Tibial nerve (tissue), 4 donors: ENCODE measurements around the gene CAPN7. TPM values are rescaled to one million over a fixed set of nuclear protein-coding genes. Genes with fewer than 3 reads are reported as not detected.

ENCODE experiments used
- DNase-seq, 2 donors: peaks; one replicate each; pipeline ENCODE4 v3.0.0-alpha.2; 2019; ENCODE audit warnings: low spot score in 2 of 2
- H3K27ac ChIP-seq, 4 donors: fragments of 200-600 bp; sonication (generic) in 3 of 4; one replicate each; pipeline ENCODE4 v1.5.1; 2017 to 2019; ENCODE audit warnings: mild to moderate bottlenecking in 1 of 4
- H3K27me3 ChIP-seq, 2 donors: fragments of 200-600 bp; sonication (generic) in 1 of 2; one replicate each; pipeline versions ENCODE4 v1.5.1 to v1.6.0; 2017 to 2019
- H3K36me3 ChIP-seq, 3 donors: fragments of 200-600 bp; sonication (generic); one replicate each; pipeline ENCODE4 v1.5.1; 2018 to 2019
- H3K4me1 ChIP-seq, 4 donors: fragments of 200-600 bp; sonication (generic) in 3 of 4; one replicate each; pipeline ENCODE4 v1.5.1; 2017 to 2019
- H3K4me3 ChIP-seq, 4 donors: fragments of 200-600 bp; sonication (generic) in 3 of 4; one replicate each; pipeline ENCODE4 v1.5.1; 2017 to 2019; ENCODE audit warnings: mild to moderate bottlenecking in 1 of 4, moderate library complexity in 1 of 4
- H3K9me3 ChIP-seq, 4 donors: fragments of 200-600 bp; sonication (generic) in 3 of 4; one replicate each; pipeline ENCODE4 v1.5.1; 2017 to 2019
- EP300 ChIP-seq, 2 donors: sonication (generic); formaldehyde crosslinking; IDR thresholded peaks; one replicate each; pipeline ENCODE4 v1.6.1; 2017; ENCODE audit warnings: antibody characterized with exemption in 2 of 2, mild to moderate bottlenecking in 1 of 2
- POLR2A ChIP-seq, 2 donors: fragments of 450-650 bp; IDR thresholded peaks; one replicate each; pipeline ENCODE4 v1.6.1; 2017; ENCODE audit warnings: antibody characterized with exemption in 2 of 2, mild to moderate bottlenecking in 2 of 2, moderate library complexity in 2 of 2
- WGBS, 2 donors: methylation state at CpG; one replicate each; pipeline ENCODE4 v1.1.5; 2018; 5-methylcytosine and 5-hydroxymethylcytosine counted together
- total RNA-seq, 4 donors: library from RNA; depleted of rRNA; stranded (reverse); fragments of >200 nt; gene quantifications; one replicate each; pipeline ENCODE4 v1.1.0, GENCODE V29; 2016
- TF ChIP-seq, protein P1 (sequence below), 5 experiments: fragments of 200-600 bp in 3 of 5; fragments of 450-650 bp in 2 of 5; sonication (generic) in 3 of 5; IDR thresholded peaks; one replicate each; pipeline ENCODE4 v1.5.1; 2016 to 2019; ENCODE audit warnings: antibody characterized with exemption in 5 of 5, mild to moderate bottlenecking in 3 of 5, moderate library complexity in 2 of 5

The CAPN7 gene
- total RNA-seq, 4 donors from 2014 or later = 57.9 to 82.0 (median 74.2) TPM

DNA sequence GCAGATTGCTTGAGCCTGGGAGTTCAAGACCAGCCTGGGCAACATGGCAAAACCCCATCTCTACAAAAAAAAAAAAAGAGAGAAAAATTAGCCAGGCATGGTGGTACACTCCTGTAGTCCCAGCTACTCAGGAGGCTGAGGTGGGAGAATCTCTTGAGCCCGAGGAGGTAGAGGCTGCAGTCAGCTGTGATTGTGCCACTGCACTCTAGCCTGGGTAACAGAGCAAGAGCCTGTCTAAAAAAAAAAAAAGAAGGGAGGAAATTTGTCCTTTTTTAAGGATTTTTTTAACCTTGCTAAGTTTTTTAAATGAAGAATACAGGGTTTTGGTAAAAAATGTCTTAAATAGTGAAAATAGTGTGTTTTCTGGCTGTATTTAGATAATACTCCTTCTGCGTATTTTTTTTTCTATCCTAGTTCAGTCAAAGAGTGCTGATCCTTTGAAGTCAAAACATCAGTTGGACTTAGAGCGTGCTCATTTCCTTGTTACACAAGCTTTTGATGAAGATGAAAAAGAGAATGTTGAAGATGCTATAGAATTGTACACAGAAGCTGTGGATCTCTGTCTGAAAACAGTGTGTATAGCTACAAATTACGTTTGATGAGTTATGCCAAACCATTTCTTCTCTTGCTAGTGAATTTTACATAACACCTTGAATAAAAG is 11.1 kb downstream of the CAPN7 start:
- peaks cover under 1 to 96% (median 27%) of the 10 kb centered on the region in 3 donors for H3K36me3 ChIP-seq
- 93 to 94% methylated on average over 4 of the region's 4 CpGs for WGBS, 2 donors

GRCh38 chr3:15217841-15218267 is 11.8 kb downstream of the CAPN7 start:
- no peak overlapping the region for H3K4me3 ChIP-seq
- H3K4me1 ChIP-seq = peaks cover 0 to 42% (median 0%) of the 10 kb centered on the region in 4 donors
- 89 to 93% methylated on average over 2 of the region's 2 CpGs for WGBS, 2 donors
- no peaks in the 10 kb centered on the region for H3K9me3 ChIP-seq
- peaks cover 3 to 96% (median 29%) of the 10 kb centered on the region in 3 donors for H3K36me3 ChIP-seq
- DNase-seq = no peak
- no peaks in the 10 kb centered on the region for H3K27me3 ChIP-seq
- TF ChIP-seq POLR2A (IDR thresholded peaks at IDR 0.05) (no peak), EP300 (IDR thresholded peaks at IDR 0.05) (no peak)
- TF ChIP-seq, protein P1, sequence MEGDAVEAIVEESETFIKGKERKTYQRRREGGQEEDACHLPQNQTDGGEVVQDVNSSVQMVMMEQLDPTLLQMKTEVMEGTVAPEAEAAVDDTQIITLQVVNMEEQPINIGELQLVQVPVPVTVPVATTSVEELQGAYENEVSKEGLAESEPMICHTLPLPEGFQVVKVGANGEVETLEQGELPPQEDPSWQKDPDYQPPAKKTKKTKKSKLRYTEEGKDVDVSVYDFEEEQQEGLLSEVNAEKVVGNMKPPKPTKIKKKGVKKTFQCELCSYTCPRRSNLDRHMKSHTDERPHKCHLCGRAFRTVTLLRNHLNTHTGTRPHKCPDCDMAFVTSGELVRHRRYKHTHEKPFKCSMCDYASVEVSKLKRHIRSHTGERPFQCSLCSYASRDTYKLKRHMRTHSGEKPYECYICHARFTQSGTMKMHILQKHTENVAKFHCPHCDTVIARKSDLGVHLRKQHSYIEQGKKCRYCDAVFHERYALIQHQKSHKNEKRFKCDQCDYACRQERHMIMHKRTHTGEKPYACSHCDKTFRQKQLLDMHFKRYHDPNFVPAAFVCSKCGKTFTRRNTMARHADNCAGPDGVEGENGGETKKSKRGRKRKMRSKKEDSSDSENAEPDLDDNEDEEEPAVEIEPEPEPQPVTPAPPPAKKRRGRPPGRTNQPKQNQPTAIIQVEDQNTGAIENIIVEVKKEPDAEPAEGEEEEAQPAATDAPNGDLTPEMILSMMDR (IDR thresholded peaks at IDR 0.05) = no peak
- no peak overlapping the region for H3K27ac ChIP-seq

More for the DNA sequence above, 11.1 kb downstream of the CAPN7 start:
- no peaks in the 10 kb centered on the region for H3K9me3 ChIP-seq
- no peak for DNase-seq
- H3K4me1 ChIP-seq = peaks cover 0 to 48% (median 0%) of the 10 kb centered on the region in 4 donors
- H3K27ac ChIP-seq = no peak overlapping the region
- TF ChIP-seq, protein P1 (IDR thresholded peaks at IDR 0.05) = no peak
- TF ChIP-seq POLR2A (IDR thresholded peaks at IDR 0.05) = no peak
- no peak for TF ChIP-seq EP300 (IDR thresholded peaks at IDR 0.05)
- no peak overlapping the region for H3K4me3 ChIP-seq
- H3K27me3 ChIP-seq = no peaks in the 10 kb centered on the region

DNA sequence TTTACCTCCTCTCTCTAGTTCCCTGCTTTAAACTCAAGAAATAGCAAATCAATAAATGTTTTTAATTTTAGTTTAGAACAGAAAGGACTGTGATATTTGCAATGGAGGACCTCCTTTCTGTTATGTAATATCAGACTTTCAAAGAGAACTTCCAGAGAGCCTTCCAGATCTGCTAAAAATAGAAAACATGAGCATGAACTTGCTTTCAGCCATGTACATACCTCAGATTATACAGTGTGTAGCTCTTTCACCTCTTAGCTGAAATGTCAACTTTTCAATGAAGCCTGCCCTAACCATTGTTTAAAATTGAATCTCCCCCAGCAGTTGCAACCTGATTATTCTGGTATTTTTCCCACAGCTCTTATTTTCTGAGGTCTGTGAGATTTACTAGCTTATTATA is 12.6 kb downstream of the CAPN7 start:
- H3K27me3 ChIP-seq = no peaks in the 10 kb centered on the region

DNA sequence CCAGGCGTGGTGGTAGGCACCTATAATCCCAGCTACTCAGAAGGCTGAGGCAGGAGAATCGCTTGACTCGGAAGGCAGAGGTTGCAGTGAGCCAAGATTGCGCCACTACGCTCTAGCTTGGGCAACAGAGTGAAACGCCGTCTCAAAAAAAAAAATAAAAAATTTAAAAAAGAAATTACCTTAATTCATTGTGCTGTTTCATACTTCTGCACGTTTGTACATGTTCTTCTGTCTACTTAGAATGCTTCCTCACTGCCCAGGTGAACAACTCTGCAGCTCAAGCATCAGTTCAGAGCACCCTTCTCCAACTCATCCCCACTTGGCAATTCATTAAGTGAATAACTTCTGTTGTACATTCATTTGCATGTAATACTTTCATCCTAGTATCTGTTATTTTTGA is 14.0 kb downstream of the CAPN7 start:
- Histone ChIP-seq H3K9me3 (no peaks in the 10 kb centered on the region), H3K4me1 (peaks cover 0 to 33% (median 0%) of the 10 kb centered on the region in 4 donors), H3K4me3 (no peak overlapping the region), H3K36me3 (peaks cover 3 to 90% (median 27%) of the 10 kb centered on the region in 3 donors), H3K27me3 (no peaks in the 10 kb centered on the region), H3K27ac (no peak overlapping the region)
- TF ChIP-seq, protein P1 (IDR thresholded peaks at IDR 0.05) = no peak
- TF ChIP-seq POLR2A (IDR thresholded peaks at IDR 0.05) = no peak
- TF ChIP-seq EP300 (IDR thresholded peaks at IDR 0.05) = no peak
- DNase-seq = no peak
- 87 to 91% methylated on average over 8 of the region's 8 CpGs for WGBS, 2 donors

More for the DNA sequence above, 12.6 kb downstream of the CAPN7 start:
- H3K27ac ChIP-seq = no peak overlapping the region
- TF ChIP-seq POLR2A (IDR thresholded peaks at IDR 0.05) (no peak), EP300 (IDR thresholded peaks at IDR 0.05) (no peak)
- TF ChIP-seq, protein P1 (IDR thresholded peaks at IDR 0.05) = no peak
- H3K4me1 ChIP-seq = peaks cover 0 to 39% (median 0%) of the 10 kb centered on the region in 4 donors
- H3K9me3 ChIP-seq = no peaks in the 10 kb centered on the region
- no peak for DNase-seq
- H3K36me3 ChIP-seq = peaks cover 3 to 96% (median 29%) of the 10 kb centered on the region in 3 donors
- H3K4me3 ChIP-seq = no peak overlapping the region

DNA sequence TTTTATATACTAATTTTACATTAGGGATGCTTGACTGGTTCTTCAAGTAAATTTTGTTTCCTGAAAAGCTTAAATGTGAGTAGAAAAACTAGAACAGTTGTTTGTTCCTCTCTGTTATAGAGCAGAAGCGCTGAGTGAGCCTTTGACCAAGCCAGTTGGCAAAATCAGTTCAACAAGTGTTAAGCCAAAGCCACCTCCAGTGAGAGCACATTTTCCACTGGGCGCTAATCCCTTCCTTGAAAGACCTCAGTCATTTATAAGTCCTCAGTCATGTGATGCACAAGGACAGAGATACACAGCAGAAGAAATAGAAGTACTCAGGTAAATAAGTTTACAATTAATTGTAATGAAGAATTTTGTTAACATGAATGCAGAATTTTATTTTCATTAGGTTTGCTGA is 14.6 kb downstream of the CAPN7 start:
- Histone ChIP-seq H3K4me3 (no peak overlapping the region), H3K27me3 (no peaks in the 10 kb centered on the region), H3K9me3 (no peaks in the 10 kb centered on the region), H3K4me1 (peaks cover 0 to 27% (median 0%) of the 10 kb centered on the region in 4 donors), H3K27ac (no peak overlapping the region), H3K36me3 (peaks cover 3 to 84% (median 24%) of the 10 kb centered on the region in 3 donors)
- TF ChIP-seq, protein P1 (IDR thresholded peaks at IDR 0.05) = no peak
- TF ChIP-seq POLR2A (IDR thresholded peaks at IDR 0.05) = no peak
- TF ChIP-seq EP300 (IDR thresholded peaks at IDR 0.05) = no peak
- 85 to 91% methylated on average over 2 of the region's 2 CpGs for WGBS, 2 donors
- DNase-seq = no peak
